PC-3 (cell line): Measurements from ENCODE around the gene KRTAP2-3.

Experiments
- EZH2 ChIP-seq: fragments of 300-600 bp; sonication (generic); IDR thresholded peaks from one replicate; pipeline ENCODE4 v1.6.1; 2017; ENCODE audit warnings: antibody characterized with exemption, mild to moderate bottlenecking, low read length; ENCODE audit not compliant: unreplicated experiment
- TF ChIP-seq, protein P1 (sequence below): fragments of 300-600 bp; sonication (generic); conservative IDR thresholded peaks from 2 replicates; pipeline ENCODE4 v1.5.1; 2017; ENCODE audit warnings: antibody characterized with exemption, low read depth, mild to moderate bottlenecking, low read length

DNA sequence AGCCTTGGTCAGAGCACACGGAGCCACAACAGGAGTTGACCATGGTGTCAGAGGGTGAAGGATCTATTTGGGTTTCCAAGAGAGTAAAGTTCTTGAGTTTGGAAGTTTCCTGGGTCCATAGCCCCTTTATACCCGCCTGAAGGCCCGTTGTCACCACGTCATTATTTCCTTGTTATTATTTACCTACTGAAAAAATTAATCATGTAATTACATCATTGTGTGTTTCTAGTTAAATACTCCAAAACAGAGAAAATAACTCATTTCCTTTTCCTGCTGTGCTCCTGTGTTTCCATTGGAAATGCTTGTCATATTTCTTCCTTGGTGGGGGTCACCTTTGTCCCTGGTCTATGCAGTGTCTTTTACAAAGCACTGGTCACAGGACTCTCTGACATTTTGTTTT lies 38.1 kb upstream of the KRTAP2-3 start, which contains the start of gene KRTAP4-8:
- TF ChIP-seq EZH2 = no peak
- TF ChIP-seq, protein P1, sequence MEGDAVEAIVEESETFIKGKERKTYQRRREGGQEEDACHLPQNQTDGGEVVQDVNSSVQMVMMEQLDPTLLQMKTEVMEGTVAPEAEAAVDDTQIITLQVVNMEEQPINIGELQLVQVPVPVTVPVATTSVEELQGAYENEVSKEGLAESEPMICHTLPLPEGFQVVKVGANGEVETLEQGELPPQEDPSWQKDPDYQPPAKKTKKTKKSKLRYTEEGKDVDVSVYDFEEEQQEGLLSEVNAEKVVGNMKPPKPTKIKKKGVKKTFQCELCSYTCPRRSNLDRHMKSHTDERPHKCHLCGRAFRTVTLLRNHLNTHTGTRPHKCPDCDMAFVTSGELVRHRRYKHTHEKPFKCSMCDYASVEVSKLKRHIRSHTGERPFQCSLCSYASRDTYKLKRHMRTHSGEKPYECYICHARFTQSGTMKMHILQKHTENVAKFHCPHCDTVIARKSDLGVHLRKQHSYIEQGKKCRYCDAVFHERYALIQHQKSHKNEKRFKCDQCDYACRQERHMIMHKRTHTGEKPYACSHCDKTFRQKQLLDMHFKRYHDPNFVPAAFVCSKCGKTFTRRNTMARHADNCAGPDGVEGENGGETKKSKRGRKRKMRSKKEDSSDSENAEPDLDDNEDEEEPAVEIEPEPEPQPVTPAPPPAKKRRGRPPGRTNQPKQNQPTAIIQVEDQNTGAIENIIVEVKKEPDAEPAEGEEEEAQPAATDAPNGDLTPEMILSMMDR = no peak
